Hematopoietic multipotent progenitor cell treated with erythropoietin and hydrocortisone succinate and interleukin-3 and kit ligand, for 6 days (in vitro differentiated cells): Measurements from ENCODE around the gene ZBTB11.
A peak's percentile ranks its signal among the peaks of the same experiment; 100 is the strongest.
"Not testable (repeated sequence)": the region's sequence is repeated elsewhere in the genome, so short reads cannot be mapped to it uniquely, and the experiment has no call there.

Experiments used
- DNase-seq: peaks from one replicate; pipeline ENCODE4 v3.0.0-alpha.2; 2015

The ZBTB11 gene

GRCh38 chr3:101691685-101692671, 15.0 kb upstream of the ZBTB11 start:
- not testable (repeated sequence) for DNase-seq

DNA sequence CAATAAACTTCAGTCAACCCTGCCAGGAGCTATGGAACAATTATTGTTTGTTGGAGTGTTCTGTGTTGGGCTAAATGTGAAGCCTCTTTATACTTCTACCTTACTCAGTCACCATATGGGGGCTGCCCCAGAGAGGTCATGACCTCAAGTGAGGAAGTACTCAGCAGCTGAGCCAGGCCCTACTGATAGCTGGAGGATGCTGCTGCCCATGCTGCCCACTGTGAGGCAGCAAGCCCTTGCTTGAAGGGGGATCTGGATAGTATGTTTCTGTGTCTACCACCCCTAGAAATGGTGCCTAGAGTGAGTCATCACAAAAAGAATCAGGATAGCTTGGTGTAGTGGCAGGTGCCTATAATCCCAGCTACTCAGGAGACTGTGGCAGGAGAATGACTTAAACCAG, 14.0 kb upstream of the ZBTB11 start:
- peak; percentile 21 for DNase-seq

DNA sequence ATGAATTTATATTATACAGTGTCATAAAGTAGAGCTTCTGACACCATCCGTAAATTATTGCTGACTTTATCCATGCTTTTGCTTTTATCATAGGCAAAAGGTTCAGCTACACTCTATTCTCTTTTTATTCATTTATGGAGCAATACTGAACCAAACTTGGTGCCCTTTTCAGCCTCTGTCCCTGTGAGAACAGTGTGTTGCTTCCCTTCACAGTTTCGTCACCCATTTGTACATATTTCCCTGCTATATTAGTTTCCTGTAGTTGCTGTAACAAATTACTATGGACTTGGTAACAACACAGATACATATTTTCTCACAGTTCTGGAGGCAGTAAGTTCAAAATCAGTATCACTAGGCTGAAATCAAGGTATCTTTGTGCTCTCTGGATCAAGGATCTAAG, 12.4 kb upstream of the ZBTB11 start:
- DNase-seq, result no peak

- no peak for DNase-seq
Observed at GRCh38 chr3:101687142-101687931, 10.4 kb upstream of the ZBTB11 start.

- DNase-seq, result peak; percentile 33
Observed at GRCh38 chr3:101685870-101686307, 9.0 kb upstream of the ZBTB11 start.

GRCh38 chr3:101685050-101685400, 8.1 kb upstream of the ZBTB11 start:
- no peak for DNase-seq

GRCh38 chr3:101680466-101680865, 3.5 kb upstream of the ZBTB11 start:
- DNase-seq, result no peak

- not testable (repeated sequence) for DNase-seq
Observed at GRCh38 chr3:101678837-101679236, 1.9 kb upstream of the ZBTB11 start.

DNA sequence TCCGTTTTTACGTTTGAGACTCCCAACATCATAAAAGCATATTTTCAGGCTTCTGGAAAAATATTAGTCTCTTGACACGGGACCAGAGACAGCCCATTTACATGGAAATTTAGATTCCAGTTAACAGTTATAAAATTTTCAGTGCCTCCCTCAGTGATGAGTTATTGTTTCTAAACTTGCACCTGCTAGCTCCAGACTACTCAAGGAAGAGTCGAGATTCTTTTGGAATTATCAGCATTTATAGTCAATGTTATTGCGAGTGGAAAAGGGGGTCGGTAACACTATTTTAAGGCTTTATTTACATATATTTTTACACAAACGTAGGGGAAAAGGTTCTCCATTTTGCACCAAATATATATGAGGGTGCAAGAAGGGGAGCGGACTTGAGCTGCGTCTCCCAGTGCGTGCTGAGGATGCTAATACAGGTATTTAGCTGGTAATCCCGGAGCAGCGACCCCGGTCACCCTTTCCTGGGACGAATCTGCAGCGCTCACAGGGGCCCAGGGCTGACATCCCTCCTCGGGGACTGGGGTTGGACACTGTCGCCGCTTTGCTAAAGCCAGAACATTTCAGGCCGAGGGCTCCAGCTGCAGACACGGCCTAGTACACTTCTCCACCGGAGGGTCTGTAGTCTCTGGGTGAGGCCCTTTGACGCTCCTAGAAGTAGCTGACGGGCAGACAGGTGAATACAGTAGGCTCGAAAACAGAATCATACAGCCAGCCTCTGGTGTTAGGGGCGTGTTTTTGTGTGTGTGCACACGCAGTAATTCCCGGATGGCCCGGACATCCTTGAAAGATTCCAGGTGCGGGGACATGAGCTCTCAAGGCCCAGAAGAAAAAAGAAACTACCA, 729 bp upstream of the ZBTB11 start:
- DNase-seq, result no peak

- DNase-seq, result peak; percentile 97
Observed at GRCh38 chr3:101676216-101676764, 642 bp downstream of the ZBTB11 start.

GRCh38 chr3:101675709-101676215, 1.2 kb downstream of the ZBTB11 start:
- no peak for DNase-seq

GRCh38 chr3:101674518-101674917, 2.4 kb downstream of the ZBTB11 start:
- DNase-seq, result no peak

GRCh38 chr3:101673953-101674352, 3.0 kb downstream of the ZBTB11 start:
- DNase-seq, result no peak

DNA sequence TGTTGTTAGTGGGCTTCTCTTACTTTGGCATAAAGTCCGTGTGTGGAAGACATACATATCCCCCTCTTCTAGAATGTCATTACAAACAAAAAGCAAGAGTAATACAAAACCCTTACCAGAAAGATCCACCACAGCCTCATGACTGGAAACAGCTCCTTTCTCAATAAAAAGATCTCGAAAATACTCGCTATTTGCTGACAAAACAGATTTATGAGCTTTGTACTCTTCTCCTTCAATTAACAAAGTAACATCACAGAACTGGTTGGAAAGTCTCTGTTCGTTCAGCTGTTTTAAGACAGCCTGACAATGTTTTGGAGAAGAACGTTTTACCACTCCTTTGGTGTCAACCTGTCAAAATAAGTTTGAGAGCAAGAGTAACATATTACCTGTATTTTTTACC, 5.9 kb downstream of the ZBTB11 start:
- DNase-seq, result no peak

- DNase-seq, result no peak
Observed at GRCh38 chr3:101667844-101668243, 9.1 kb downstream of the ZBTB11 start.

DNA sequence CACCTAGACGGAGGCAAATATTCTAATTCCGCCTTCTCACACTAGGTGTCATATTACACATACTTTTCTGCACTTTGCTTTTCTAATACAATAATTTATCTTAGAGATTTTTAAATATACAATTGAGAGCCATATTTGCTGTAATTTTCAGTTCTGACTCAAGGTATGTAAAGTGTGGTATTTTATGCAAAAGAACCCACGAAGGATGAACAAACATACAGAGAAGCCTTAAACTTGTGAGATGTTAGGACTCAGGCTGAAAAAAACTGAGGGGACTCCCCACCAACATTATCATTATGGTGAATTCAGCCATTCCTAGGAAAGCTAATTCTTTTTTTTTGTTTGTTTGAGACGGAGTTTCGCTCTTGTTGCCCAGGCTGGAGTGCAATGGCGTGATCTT, 9.6 kb downstream of the ZBTB11 start:
- DNase-seq, result no peak

DNA sequence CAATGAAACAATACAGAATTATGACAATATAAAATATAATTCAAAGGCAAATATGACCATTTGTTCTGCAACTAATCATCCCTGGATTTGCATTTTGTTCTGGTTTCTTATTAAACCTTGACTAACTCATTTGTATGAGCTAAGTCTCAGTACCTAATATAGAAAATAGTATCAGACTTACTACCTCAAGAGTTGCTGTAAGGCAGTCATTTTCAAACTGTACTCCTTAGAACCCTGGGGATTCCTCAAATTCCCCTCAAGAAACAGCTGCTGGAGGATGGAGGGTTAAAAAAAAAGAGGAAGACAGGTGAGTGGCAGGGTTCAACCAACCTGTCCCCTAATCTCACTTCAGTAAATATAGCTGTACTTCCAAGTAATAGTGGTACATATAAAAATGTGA, 11.1 kb downstream of the ZBTB11 start:
- no peak for DNase-seq

DNA sequence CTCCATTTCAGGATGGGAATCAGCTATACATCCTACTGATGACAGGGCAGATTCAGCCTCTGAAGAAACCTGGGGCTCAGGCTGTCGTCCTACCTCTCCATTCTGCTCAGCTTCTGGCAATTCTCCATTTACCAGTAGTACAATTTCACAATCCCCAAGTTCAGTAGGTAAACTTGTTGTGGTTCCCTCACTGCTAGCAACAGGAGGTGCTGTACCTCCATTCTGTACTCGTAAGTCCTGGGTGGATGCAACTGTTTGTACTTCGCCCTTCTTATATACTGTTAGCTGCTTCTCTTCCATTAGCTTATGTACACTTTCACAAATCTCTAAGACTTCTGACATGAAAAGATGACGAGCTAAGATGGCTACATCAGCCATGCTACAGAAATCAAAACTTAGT, 11.6 kb downstream of the ZBTB11 start:
- no peak for DNase-seq

DNA sequence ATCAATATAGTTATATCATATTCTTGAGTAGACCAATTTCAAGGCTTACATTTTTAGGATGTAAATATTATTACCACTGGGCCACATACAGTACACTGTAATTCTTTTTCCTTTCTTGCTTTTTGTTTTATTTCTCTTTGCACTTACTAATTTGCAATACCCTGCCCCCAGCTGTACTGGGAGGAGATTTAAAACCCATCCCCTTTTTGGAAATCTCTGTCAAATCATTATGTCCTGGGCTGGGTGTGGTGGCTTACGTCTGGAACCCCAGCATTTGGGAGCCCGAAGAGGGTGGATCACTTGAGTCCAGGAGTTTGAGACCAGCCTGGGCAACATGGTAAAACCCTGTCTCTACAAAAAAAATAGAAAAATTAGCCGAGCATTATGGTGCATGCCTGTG, 16.2 kb downstream of the ZBTB11 start:
- no peak for DNase-seq

- DNase-seq, result no peak
Observed at GRCh38 chr3:101656651-101657050, 20.3 kb downstream of the ZBTB11 start.

GRCh38 chr3:101646726-101647125, 30.2 kb downstream of the ZBTB11 start:
- peak; percentile 26 for DNase-seq

DNA sequence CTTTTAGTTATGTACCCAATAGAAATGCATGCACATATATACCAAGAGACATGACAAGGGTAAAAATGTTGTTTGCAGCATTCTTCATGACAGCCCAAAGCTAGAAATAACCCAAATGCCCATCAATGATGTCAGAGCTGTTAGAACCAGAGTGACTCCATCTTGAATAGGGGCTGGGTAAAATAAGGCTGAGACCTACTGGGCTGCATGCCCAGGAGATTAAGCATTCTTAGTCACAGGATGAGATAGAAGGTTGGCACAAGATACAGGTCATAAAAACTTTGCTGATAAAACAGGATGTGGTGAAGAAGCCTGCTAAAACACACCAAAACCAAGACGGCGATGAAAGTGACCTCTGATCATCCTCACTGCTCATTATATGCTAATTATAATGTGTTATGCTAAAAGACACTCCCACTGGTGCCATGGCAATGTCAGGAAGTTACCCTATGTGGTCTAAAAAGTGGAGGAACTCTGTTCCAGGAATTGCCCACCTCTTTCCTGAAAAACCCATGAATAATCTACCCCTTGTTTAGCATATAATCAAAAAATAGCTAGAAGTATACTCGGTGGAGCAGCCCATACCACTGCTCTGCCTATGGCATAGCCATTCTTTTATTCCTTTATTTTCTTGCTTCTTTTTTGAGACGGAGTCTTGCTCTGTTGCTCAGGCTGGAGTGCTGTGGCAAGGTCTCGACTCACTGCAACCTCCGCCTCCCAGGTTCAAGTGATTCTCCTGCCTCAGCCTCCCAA, 32.9 kb downstream of the ZBTB11 start:
- DNase-seq, result peak; percentile 82
